Left renal cortex interstitium (tissue), 4 donors: Measurements from ENCODE around the gene HINFP. TPM values are rescaled to one million over a fixed set of nuclear protein-coding genes. Genes with fewer than 3 reads are reported as not detected.

Experiments
- DNase-seq, 4 donors: peaks; one replicate each; pipeline ENCODE4 v3.0.0-alpha.2; 2013; ENCODE audit warnings: low read depth in 4 of 4, low spot score in 2 of 4, missing footprints in 1 of 4
- polyA plus RNA-seq, 4 donors: library from polyadenylated mRNA; unstranded; fragments of 120-200 nt; gene quantifications; one replicate each; pipeline ENCODE4 v1.2.1, GENCODE V29; 2013; ENCODE audit not compliant: insufficient read length in 4 of 4

Gene HINFP
- 10 to 100 TPM; 23.5 to 48.6 (median 38.0) TPM for polyA plus RNA-seq

- DNase-seq = peak; percentile 90 to 97 (median 94)
Measured at GRCh38 chr11:119121008-119121810, at the start of gene HINFP. Gene HINFP (plus strand): TSS chr11:119121580. CDS start chr11:119126945, 5,365 bp downstream.

GRCh38 chr11:119077839-119078238, 43.5 kb upstream of the HINFP start:
- DNase-seq = no peak

GRCh38 chr11:119078675-119079420, 42.5 kb upstream of the HINFP start:
- DNase-seq = no peak

- no peak for DNase-seq
Measured at GRCh38 chr11:119081682-119082260, 39.6 kb upstream of the HINFP start.

- peak; percentile 93 to 96 (median 94) for DNase-seq
Measured at GRCh38 chr11:119084663-119085436, 36.5 kb upstream of the HINFP start, which contains the start of gene HMBS. Gene HMBS (plus strand): TSS chr11:119084881. CDS start chr11:119085034, 153 bp downstream.

GRCh38 chr11:119085437-119085847, 35.9 kb upstream of the HINFP start:
- DNase-seq = no peak

- DNase-seq = no peak
Measured at GRCh38 chr11:119087123-119087522, 34.3 kb upstream of the HINFP start.

- DNase-seq = no peak
Measured at GRCh38 chr11:119087747-119088241, 33.6 kb upstream of the HINFP start.

- DNase-seq = no peak
Measured at GRCh38 chr11:119088406-119088805, 33.0 kb upstream of the HINFP start.

GRCh38 chr11:119089319-119089718, 32.1 kb upstream of the HINFP start:
- no peak for DNase-seq

- DNase-seq = no peak
Measured at GRCh38 chr11:119091178-119091577, 30.2 kb upstream of the HINFP start.

GRCh38 chr11:119091966-119092879, 29.2 kb upstream of the HINFP start:
- DNase-seq = no peak

GRCh38 chr11:119092880-119093842, 28.2 kb upstream of the HINFP start:
- DNase-seq = no peak

GRCh38 chr11:119093942-119094815, 27.2 kb upstream of the HINFP start:
- no peak for DNase-seq

GRCh38 chr11:119094816-119095065, 26.6 kb upstream of the HINFP start:
- DNase-seq = peak in 1 of 4 donors; percentile 63

GRCh38 chr11:119095066-119095880, 26.1 kb upstream of the HINFP start:
- peak; percentile 96 to 99 (median 99) for DNase-seq
